ENCODE measurements around the gene CAPN11. TPM values are rescaled to one million over a fixed set of nuclear protein-coding genes. Genes with fewer than 3 reads are reported as not detected.

CAPN11 gene
- total and polyA plus RNA-seq, 2 of the 4 experiments (the other 2 are of a cell fraction): not detected

GRCh38 chr6:44157152-44157521 lies 1.5 kb upstream of the CAPN11 start:
- H3K4me2 ChIP-seq (ENCODE audit: low read depth, low read length): no peak overlapping the region
- H2AK5ac ChIP-seq (ENCODE audit: low read depth, low read length): no peak overlapping the region
- CTCF ChIA-PET: no interaction called here
- POLR2A ChIA-PET (ENCODE audit: unreplicated experiment): no interaction called here
- no peak overlapping the region for H4K91ac ChIP-seq (ENCODE audit: insufficient read depth, low read depth, low read length)
- in situ Hi-C loops (cut with MboI; ENCODE audit: low sequenced_read_pairs): no loop called here
- no peaks in the 10 kb centered on the region for H3K27me3 ChIP-seq (ENCODE audit: control insufficient read depth, insufficient read depth, low read length)
- H4K8ac ChIP-seq (ENCODE audit: low read depth in 2 of 2, low read length in 2 of 2): no peak overlapping the region
- H4K5ac ChIP-seq (ENCODE audit: low read depth, low read length): no peak overlapping the region
- no peak for ATAC-seq (ENCODE audit: low read depth)
- TF ChIP-seq USF2 (IDR thresholded peaks at IDR 0.05; ENCODE audit: low read depth, low read length) (no peak), RAD21 (IDR thresholded peaks at IDR 0.05; ENCODE audit: low read length) (no peak), RCOR1 (IDR thresholded peaks at IDR 0.05; ENCODE audit: insufficient replicate concordance, low read length) (no peak), BHLHE40 (IDR thresholded peaks at IDR 0.05; ENCODE audit: low read depth, low read length) (no peak), CEBPB (IDR thresholded peaks at IDR 0.05; ENCODE audit: low read depth, low read length) (no peak), MAZ (IDR thresholded peaks at IDR 0.05; ENCODE audit: borderline replicate concordance, low read depth, low read length) (no peak), MAFK (IDR thresholded peaks at IDR 0.05; ENCODE audit: low read depth, low read length) (no peak), SMC3 (IDR thresholded peaks at IDR 0.05; ENCODE audit: low read depth, low read length) (no peak), NFE2L2 (IDR thresholded peaks at IDR 0.05; ENCODE audit: low read depth, low read length) (no peak), FOS (IDR thresholded peaks at IDR 0.05; ENCODE audit: low read depth, low read length) (no peak), CHD1 (IDR thresholded peaks at IDR 0.05; ENCODE audit: low read depth, low read length) (no peak), MXI1 (IDR thresholded peaks at IDR 0.05; ENCODE audit: borderline replicate concordance, low read depth, low read length) (no peak), RFX5 (IDR thresholded peaks at IDR 0.05; ENCODE audit: low read depth, low read length) (no peak), POLR2A (IDR thresholded peaks at IDR 0.05; ENCODE audit: low read depth, low read length) (no peak)
- TF ChIP-seq, protein P1, sequence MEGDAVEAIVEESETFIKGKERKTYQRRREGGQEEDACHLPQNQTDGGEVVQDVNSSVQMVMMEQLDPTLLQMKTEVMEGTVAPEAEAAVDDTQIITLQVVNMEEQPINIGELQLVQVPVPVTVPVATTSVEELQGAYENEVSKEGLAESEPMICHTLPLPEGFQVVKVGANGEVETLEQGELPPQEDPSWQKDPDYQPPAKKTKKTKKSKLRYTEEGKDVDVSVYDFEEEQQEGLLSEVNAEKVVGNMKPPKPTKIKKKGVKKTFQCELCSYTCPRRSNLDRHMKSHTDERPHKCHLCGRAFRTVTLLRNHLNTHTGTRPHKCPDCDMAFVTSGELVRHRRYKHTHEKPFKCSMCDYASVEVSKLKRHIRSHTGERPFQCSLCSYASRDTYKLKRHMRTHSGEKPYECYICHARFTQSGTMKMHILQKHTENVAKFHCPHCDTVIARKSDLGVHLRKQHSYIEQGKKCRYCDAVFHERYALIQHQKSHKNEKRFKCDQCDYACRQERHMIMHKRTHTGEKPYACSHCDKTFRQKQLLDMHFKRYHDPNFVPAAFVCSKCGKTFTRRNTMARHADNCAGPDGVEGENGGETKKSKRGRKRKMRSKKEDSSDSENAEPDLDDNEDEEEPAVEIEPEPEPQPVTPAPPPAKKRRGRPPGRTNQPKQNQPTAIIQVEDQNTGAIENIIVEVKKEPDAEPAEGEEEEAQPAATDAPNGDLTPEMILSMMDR (conservative IDR thresholded peaks at IDR 0.05; ENCODE audit: low read depth, low read length): no peak
- TF ChIP-seq, protein P2, sequence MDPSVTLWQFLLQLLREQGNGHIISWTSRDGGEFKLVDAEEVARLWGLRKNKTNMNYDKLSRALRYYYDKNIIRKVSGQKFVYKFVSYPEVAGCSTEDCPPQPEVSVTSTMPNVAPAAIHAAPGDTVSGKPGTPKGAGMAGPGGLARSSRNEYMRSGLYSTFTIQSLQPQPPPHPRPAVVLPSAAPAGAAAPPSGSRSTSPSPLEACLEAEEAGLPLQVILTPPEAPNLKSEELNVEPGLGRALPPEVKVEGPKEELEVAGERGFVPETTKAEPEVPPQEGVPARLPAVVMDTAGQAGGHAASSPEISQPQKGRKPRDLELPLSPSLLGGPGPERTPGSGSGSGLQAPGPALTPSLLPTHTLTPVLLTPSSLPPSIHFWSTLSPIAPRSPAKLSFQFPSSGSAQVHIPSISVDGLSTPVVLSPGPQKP (IDR thresholded peaks at IDR 0.05; ENCODE audit: borderline replicate concordance, low read depth, low read length): no peak
- no peak overlapping the region for H2BK5ac ChIP-seq (ENCODE audit: low read depth, low read length, poor library complexity, severe bottlenecking)
- H4K20me1 ChIP-seq (ENCODE audit: insufficient read depth, low read length): peaks cover 4% of the 10 kb centered on the region; the same call in 1 of the 2 replicates
- no peak for DNase-seq
- H3K79me1 ChIP-seq (ENCODE audit: low read depth in 1 of 2, low read length in 2 of 2): no peaks in the 10 kb centered on the region
- intact Hi-C loops (cut with micrococcal nuclease): no loop called here
- no peak overlapping the region for H2BK15ac ChIP-seq (ENCODE audit: low read depth, low read length)
- peaks cover 3% of the 10 kb centered on the region; the same call in 1 of the 2 replicates for H3K36me3 ChIP-seq (ENCODE audit: control insufficient read depth, insufficient read depth, low read length)
- H2AFZ ChIP-seq (replicated peaks; ENCODE audit: low read length, poor library complexity): no peak overlapping the region
- no peak overlapping the region for H3K14ac ChIP-seq (replicated peaks; ENCODE audit: low read depth, low read length)
- H3K9me1 ChIP-seq (ENCODE audit: insufficient read depth, low read length): 0 out of 2 replicates have a peak, but pooled peaks cover 2% of the 10 kb centered on the region
- no peak overlapping the region for H3K18ac ChIP-seq (ENCODE audit: low read depth, low read length)
- H3K27ac ChIP-seq (ENCODE audit: insufficient read depth, low read length): no peak overlapping the region
- H2BK20ac ChIP-seq (ENCODE audit: low read depth, low read length): no peak overlapping the region
- H3K9ac ChIP-seq (ENCODE audit: low read depth, low read length): no peak overlapping the region
- BruUV-seq (replicated peaks): no TSS peak
- no peak overlapping the region for H3K23ac ChIP-seq (ENCODE audit: low read depth, low read length)
- no peak overlapping the region for H2BK120ac ChIP-seq (ENCODE audit: low read depth, low read length)
- no peak overlapping the region for H2AK9ac ChIP-seq (replicated peaks; ENCODE audit: low read depth, low read length, poor library complexity)
- no peaks in the 10 kb centered on the region for H3K9me3 ChIP-seq (ENCODE audit: control insufficient read depth, insufficient read depth, low read length)
- H3K4ac ChIP-seq (ENCODE audit: low read depth, low read length): no peak overlapping the region
- no peak overlapping the region for H3K56ac ChIP-seq (ENCODE audit: extremely low read depth, insufficient read depth, low read length)
- H3K4me1 ChIP-seq (ENCODE audit: control insufficient read depth, insufficient read depth, low read length): no peaks in the 10 kb centered on the region
- no peak overlapping the region for H3K4me3 ChIP-seq (ENCODE audit: insufficient read depth, low read depth, low read length)
- dilution Hi-C loops (cut with HindIII; ENCODE audit: low sequenced_read_pairs, unreplicated experiment): no loop called here
- no CpG with 5 or more reads among the region's 11 CpGs for WGBS, 2 experiments (ENCODE audit: extremely low coverage in 2 of 2, insufficient read length in 1 of 2)
